A673 (cell line): ENCODE results near the gene SLC9A1. TPM values are rescaled to one million over a fixed set of nuclear protein-coding genes. Genes with fewer than 3 reads are reported as not detected.

Experiments used
- BruUV-seq: library from RNA; stranded (reverse); fragments of 400-500 nt; replicated peaks from 2 replicates; lab custom pipeline; 2021; lab: Mats Ljungman, UMichigan
- CTCF ChIA-PET: fragments of 300-600 bp; sonication (Branson Sonifier 250); formaldehyde crosslinking; loops from one replicate; lab custom pipeline; 2022; ENCODE audit warnings: antibody characterized with exemption; lab: Charles Lee
- POLR2A ChIA-PET: fragments of 300-600 bp; sonication (Branson Sonifier 250); formaldehyde crosslinking; loops from one replicate; lab custom pipeline; 2022; ENCODE audit warnings: antibody characterized with exemption; ENCODE audit not compliant: low non-redundant PET; lab: Charles Lee
- DNase-seq: peaks from one replicate; pipeline ENCODE4 v3.0.0-alpha.2; 2015; ENCODE audit warnings: low spot score
- H3K27ac ChIP-seq: fragments of 200-600 bp; sonication (generic); 2 replicates; pipeline ENCODE4 v1.5.1; 2016; ENCODE audit warnings: mixed run types, low read depth, mild to moderate bottlenecking, mixed read lengths, antibody characterized with exemption, low read length; ENCODE audit not compliant: poor library complexity, severe bottlenecking
- H3K27me3 ChIP-seq: fragments of 200-600 bp; sonication (generic); replicated peaks from 2 replicates; pipeline ENCODE4 v1.6.1; 2017; ENCODE audit warnings: mixed run types, low read depth, mild to moderate bottlenecking, mixed read lengths, antibody characterized with exemption, low read length; ENCODE audit not compliant: insufficient read depth, poor library complexity
- H3K36me3 ChIP-seq: fragments of 200-600 bp; sonication (generic); 2 replicates; pipeline ENCODE4 v1.6.1; 2016; ENCODE audit warnings: mixed run types, mild to moderate bottlenecking, mixed read lengths, antibody characterized with exemption, low read length; ENCODE audit not compliant: insufficient read depth, poor library complexity, severe bottlenecking
- H3K4me1 ChIP-seq: fragments of 200-600 bp; sonication (generic); 2 replicates; pipeline ENCODE4 v1.6.1; 2017; ENCODE audit warnings: mixed run types, mild to moderate bottlenecking, mixed read lengths, antibody characterized with exemption, low read length; ENCODE audit not compliant: insufficient read depth, poor library complexity, severe bottlenecking
- H3K4me3 ChIP-seq: fragments of 200-600 bp; sonication (generic); 2 replicates; pipeline ENCODE4 v1.5.1; 2016; ENCODE audit warnings: low read depth, mixed run types, mild to moderate bottlenecking, mixed read lengths, low read length; ENCODE audit not compliant: poor library complexity, severe bottlenecking
- H3K9me3 ChIP-seq: fragments of 200-600 bp; sonication (generic); 2 replicates; pipeline ENCODE4 v1.6.1; 2016; ENCODE audit warnings: mixed run types, low read depth, mild to moderate bottlenecking, mixed read lengths, antibody characterized with exemption, low read length; ENCODE audit not compliant: poor library complexity, severe bottlenecking
- EZH2 ChIP-seq: fragments of 200-600 bp; sonication (generic); IDR thresholded peaks from 2 replicates; pipeline ENCODE4 v1.6.1; 2017; ENCODE audit warnings: borderline replicate concordance, low read depth, mild to moderate bottlenecking, mixed read lengths, antibody characterized with exemption, low read length; ENCODE audit not compliant: poor library complexity, severe bottlenecking
- intact Hi-C: fragments of 100-400 bp; cut with micrococcal nuclease; formaldehyde crosslinking; loops from one replicate; pipeline ENCODE4 v1.10.0; 2022; ENCODE audit not compliant: unreplicated experiment
- total RNA-seq: library from RNA; stranded (reverse); gene quantifications from 2 replicates; pipeline ENCODE4 v1.2.3, GENCODE V29; 2021
- TF ChIP-seq, protein P1 (sequence below): fragments of 300-800, 200-600 bp; sonication (generic); conservative IDR thresholded peaks from 2 replicates; pipeline ENCODE4 v1.5.1; 2017; ENCODE audit warnings: low read depth, mild to moderate bottlenecking, antibody characterized with exemption, low read length, moderate library complexity, mixed read lengths

The SLC9A1 gene
- total RNA-seq, 1 experiment from 2014 or later: 30.2 TPM

DNA sequence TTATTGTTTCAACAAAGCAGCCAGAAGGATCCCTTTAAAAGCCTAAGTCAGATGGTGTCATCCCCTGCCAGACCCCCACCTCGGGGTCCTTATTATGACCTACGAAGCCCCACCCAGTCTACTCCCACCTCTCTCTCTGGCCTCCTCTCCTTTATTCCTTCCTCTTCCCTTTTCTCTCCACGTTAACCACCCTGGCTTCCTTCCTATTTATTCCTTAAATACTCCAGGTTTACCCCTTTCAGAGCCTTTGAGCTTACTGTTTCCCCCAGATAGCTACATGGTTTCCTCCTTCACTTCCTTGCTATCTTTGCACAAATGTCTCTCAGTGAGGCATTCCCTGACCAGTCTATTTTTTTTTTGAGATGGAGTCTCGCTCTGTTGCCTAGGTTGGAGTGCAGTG lies 12.0 kb upstream of the SLC9A1 start:
- Histone ChIP-seq H3K4me3 (no peak overlapping the region), H3K27me3 (no peaks in the 10 kb centered on the region), H3K36me3 (no peaks in the 10 kb centered on the region), H3K4me1 (no peaks in the 10 kb centered on the region), H3K27ac (no peak overlapping the region), H3K9me3 (no peaks in the 10 kb centered on the region)
- no TSS peak for BruUV-seq
- ChIA-PET POLR2A (no interaction called here), CTCF (no interaction called here)
- DNase-seq: no peak
- intact Hi-C loops: no loop called here
- TF ChIP-seq EZH2: no peak
- TF ChIP-seq, protein P1, sequence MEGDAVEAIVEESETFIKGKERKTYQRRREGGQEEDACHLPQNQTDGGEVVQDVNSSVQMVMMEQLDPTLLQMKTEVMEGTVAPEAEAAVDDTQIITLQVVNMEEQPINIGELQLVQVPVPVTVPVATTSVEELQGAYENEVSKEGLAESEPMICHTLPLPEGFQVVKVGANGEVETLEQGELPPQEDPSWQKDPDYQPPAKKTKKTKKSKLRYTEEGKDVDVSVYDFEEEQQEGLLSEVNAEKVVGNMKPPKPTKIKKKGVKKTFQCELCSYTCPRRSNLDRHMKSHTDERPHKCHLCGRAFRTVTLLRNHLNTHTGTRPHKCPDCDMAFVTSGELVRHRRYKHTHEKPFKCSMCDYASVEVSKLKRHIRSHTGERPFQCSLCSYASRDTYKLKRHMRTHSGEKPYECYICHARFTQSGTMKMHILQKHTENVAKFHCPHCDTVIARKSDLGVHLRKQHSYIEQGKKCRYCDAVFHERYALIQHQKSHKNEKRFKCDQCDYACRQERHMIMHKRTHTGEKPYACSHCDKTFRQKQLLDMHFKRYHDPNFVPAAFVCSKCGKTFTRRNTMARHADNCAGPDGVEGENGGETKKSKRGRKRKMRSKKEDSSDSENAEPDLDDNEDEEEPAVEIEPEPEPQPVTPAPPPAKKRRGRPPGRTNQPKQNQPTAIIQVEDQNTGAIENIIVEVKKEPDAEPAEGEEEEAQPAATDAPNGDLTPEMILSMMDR: no peak

DNA sequence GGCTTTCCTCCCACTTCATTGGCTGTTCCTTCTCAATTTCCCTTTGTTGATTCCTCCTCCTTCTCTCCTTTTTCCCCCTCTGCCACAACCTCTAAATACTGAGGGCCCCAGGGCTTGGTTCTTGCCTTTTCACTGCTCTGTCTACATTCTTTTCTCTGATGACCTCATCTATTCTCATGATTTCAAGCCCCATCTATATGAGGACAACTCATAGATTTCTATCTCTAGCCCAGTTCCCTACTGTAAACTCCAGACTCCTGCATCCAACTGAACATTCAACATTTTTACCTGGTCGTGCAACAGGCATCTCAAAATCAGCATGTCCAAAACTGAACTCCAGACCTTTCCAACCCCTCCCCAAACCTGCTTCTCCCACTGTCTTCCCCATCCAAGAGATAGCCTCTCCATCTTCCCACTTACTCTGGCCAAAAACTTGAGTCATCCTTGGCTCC lies 11.5 kb upstream of the SLC9A1 start:
- CTCF ChIA-PET: no interaction called here
- TF ChIP-seq EZH2: no peak
- TF ChIP-seq, protein P1: no peak
- intact Hi-C loops: no loop called here
- no peaks in the 10 kb centered on the region for H3K9me3 ChIP-seq
- no peak overlapping the region for H3K27ac ChIP-seq
- H3K36me3 ChIP-seq: no peaks in the 10 kb centered on the region
- H3K27me3 ChIP-seq: no peaks in the 10 kb centered on the region
- H3K4me1 ChIP-seq: no peaks in the 10 kb centered on the region
- H3K4me3 ChIP-seq: no peak overlapping the region
- no peak for DNase-seq
- POLR2A ChIA-PET: no interaction called here
- BruUV-seq: no TSS peak

DNA sequence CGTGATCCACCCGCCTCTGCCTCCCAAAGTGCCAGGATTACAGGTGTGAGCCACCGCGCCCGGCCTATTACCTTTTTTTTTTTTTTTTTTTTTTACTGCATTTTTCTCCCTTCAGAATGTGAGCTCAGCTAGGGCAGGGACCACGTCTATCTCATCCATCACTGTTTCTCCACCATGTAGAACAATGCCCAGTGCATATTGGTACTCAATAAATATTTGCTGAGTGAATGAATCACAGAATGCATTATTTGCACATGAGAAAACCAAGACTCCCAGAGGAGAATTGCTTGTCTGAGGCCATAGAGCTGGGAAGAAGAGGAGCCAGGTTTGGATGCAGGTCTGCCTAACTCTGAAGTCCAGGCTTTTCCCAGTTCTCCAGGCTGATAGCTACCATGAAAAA lies 8.2 kb upstream of the SLC9A1 start:
- no peak for TF ChIP-seq EZH2
- TF ChIP-seq, protein P1: no peak
- no peaks in the 10 kb centered on the region for H3K9me3 ChIP-seq
- no peak overlapping the region for H3K27ac ChIP-seq
- no peak overlapping the region for H3K4me3 ChIP-seq
- ChIA-PET CTCF (interaction anchor here (0.7 kb wide), 1 partner anchor 34 kb away, joined by 5 read pairs; no protein-coding TSS in a partner anchor), POLR2A (interaction anchor here (0.6 kb wide), 1 partner anchor 221 kb away, joined by 12 read pairs; no protein-coding TSS in a partner anchor)
- BruUV-seq: no TSS peak
- H3K4me1 ChIP-seq: no peaks in the 10 kb centered on the region
- no peaks in the 10 kb centered on the region for H3K36me3 ChIP-seq
- DNase-seq: no peak
- no peaks in the 10 kb centered on the region for H3K27me3 ChIP-seq
- intact Hi-C loops: no loop called here
